Measurements from ENCODE around the gene CENPM. TPM values are rescaled to one million over a fixed set of nuclear protein-coding genes. Genes with fewer than 3 reads are reported as not detected.

Gene CENPM
- total and polyA plus RNA-seq, 5 experiments from 2014 or later, result 2.1 to 7.2 (median 3.2) TPM

DNA sequence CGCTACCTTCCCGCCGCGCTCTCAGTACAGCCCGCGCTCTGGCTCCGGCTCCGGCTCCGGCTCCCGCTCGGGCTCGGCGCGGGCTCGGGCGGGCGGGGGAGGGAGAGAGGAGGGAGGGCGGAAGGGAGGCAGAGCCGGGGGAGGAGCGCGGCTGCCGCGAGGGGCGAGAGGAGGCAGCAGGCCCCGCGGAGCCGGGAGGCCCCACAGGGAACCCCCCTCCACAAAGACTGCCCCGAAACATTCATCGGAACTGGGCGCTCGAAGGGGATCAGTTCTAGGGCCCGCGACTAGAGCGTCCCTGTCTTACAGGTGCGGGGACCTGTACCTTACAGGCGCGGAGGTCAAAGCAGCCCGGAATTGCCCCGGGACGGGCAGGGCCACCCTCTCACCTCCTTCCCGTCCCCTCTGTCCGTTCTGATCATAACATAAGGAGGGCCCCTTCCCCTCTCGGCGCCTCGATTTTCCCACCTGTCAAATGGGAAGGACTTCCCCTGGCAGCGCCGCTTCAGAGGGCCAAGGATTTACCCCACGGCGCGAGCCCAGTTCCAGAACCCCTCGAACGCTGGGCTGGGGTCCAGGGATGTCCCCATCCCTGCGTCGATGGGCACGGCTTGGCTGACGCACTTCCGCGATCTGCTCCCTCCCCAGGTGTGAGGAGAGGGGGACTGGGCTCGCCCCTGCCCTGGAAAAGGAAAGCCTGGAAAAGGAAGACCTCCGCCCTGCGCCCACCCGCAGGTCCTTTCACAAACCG, 31.7 kb downstream of the CENPM start, which contains the start of gene SHISA8:
Gene SHISA8 (minus strand): TSS at position 40 of the 751 bp plus-strand sequence. CDS start 407 bp downstream, outside the sequence.
- POLR2A ChIA-PET, result interaction anchor here (1.1 kb wide), 1 partner anchor 82 kb away, joined by 4 read pairs; the partner anchor contains the start of gene SREBF2
- Mint-ChIP-seq H3K36me3 (no peaks in the 10 kb centered on the region), H3K4me3 (peak within 1 kb of the TSS; percentile 45 to 79 (median 62)), H3K27me3 (peaks cover 21 to 44% (median 27%) of the 10 kb centered on the region in 5 donors), H3K9me3 (no peaks in the 10 kb centered on the region), H3K4me1 (peaks cover 4 to 39% (median 34%) of the 10 kb centered on the region in 4 donors), H3K27ac (peak within 1 kb of the TSS in 3 of 10 donors; percentile 34 to 56 (median 40))
- ATAC-seq (peak; percentile 56 to 67), DNase-seq (peak; percentile 40 to 81 (median 60))

DNA sequence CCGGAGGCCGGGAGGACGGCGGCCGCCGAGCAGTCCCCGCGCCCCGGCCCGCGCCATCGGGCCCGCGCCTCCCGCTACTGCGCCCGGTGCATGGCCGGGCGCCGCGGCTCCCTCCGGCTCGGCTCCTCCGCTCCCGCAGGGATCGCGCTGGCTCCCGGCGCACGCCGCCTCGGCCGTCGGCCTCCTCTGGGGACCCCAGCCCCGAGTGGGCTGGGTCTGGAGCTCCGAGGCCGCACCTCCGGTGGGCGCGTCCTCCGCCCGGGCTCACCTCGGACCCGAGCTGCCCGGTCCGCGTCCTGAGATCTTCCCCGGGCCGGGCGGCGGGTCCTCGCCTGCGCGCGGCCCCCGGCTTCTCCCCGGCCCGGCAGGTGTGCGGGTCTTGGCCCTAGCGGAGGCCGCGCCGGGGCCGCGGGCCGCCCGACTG, 32.3 kb downstream of the CENPM start:
- ATAC-seq (peak; percentile 5 to 13), DNase-seq (no peak)
- Mint-ChIP-seq H3K9me3 (no peaks in the 10 kb centered on the region), H3K27me3 (peaks cover 21 to 44% (median 27%) of the 10 kb centered on the region in 5 donors), H3K4me1 (peaks cover 4 to 37% (median 34%) of the 10 kb centered on the region in 4 donors), H3K4me3 (peak overlapping the region in 1 of 10 donors; percentile 47), H3K36me3 (no peaks in the 10 kb centered on the region), H3K27ac (no peak overlapping the region)
- POLR2A ChIA-PET, result no interaction called here

DNA sequence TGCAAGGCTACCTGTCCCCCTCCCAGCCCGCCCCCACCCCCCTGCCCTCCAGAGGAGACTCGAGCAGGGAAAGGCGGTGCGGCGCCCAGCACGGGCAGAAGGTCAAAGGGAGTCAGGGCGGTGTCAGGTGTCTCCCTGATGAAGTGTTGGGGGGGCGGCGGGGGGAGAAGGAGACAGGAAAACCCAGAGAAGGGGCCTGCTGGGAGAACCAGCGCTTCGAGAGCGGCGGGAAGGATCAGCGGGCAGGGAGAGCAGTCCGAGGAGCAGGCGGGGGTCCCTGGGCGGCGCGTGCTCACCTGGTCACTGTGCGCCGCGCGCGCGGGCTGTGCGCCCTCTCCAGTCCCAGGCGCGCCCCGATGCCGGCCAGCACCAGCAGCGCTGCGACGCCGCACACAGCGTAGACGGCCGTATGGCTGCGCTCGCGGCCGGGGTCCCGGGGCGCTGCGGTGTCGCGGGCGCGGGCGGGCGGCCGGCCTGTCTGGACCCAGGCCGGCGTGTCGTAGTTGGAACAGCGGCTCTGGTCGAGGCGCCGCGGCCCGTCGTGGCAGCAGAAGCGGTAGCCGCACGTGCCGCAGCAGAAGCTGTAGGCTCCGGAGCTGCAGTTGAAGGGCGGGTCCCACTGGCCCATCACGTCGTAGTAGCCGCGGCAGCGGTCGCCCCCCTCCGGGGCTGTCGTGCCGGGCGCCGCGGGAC, 33.0 kb downstream of the CENPM start:
- peak in 1 of 2 donors; percentile 2 for ATAC-seq
- POLR2A ChIA-PET, result interaction anchor here (1.4 kb wide), 1 partner anchor 12 kb away, joined by 8 read pairs; the partner anchor contains the start of gene TNFRSF13C

DNA sequence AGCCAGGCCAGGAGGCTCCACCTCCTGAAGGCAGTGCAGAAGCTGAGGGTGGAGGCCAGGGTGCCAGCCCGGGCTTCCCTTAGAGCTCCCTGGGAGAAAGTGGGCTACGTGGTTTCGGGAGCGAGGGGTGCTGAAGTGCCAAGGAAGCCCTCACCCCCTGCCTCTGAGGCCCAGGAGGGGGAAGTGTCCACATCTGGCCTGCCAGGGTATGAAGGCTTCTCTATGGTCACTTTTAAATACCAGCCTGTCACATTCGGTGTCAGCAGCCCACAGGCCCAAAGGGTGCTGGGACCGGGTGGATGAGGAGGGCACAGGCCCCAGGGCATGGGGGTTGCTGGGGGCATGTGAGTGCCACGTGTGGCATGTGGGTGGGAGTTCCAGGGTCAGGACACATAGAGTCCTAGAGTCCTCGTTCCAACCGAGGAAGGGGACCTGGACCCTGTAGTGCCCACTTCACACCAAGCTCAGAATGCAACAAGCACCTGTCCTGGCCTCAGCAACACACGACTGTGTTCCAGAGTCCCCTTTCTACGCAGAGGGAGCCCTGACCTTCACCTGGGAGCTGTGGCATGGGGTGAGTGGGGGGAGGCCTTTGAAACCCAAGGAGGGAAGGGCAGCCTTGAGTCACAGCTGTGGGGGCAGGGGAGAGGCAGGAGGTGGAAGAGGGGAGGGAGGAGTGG, 33.8 kb downstream of the CENPM start:
- Mint-ChIP-seq H3K4me1 (peaks cover 9 to 43% (median 40%) of the 10 kb centered on the region in 4 donors), H3K9me3 (no peaks in the 10 kb centered on the region), H3K36me3 (no peaks in the 10 kb centered on the region), H3K27ac (peak overlapping the region in 1 of 10 donors; percentile 74), H3K4me3 (peak overlapping the region; percentile 12 to 80 (median 64)), H3K27me3 (peaks cover 21 to 44% (median 30%) of the 10 kb centered on the region in 5 donors)
- POLR2A ChIA-PET, result interaction anchor here (1.3 to 1.4 kb wide), 2 partner anchors 8 to 13 kb away, joined by 4 to 8 read pairs; partner anchors contain the start of gene TNFRSF13C
- no peak for DNase-seq
- ATAC-seq, result no peak

More for the DNA sequence above, 33.0 kb downstream of the CENPM start:
- Mint-ChIP-seq H3K27me3 (peaks cover 21 to 44% (median 30%) of the 10 kb centered on the region in 5 donors), H3K4me1 (peaks cover 6 to 37% (median 35%) of the 10 kb centered on the region in 4 donors), H3K9me3 (no peaks in the 10 kb centered on the region), H3K36me3 (no peaks in the 10 kb centered on the region), H3K4me3 (peak overlapping the region in 4 of 10 donors; percentile 11 to 72 (median 17)), H3K27ac (no peak overlapping the region)
- no peak for DNase-seq

DNA sequence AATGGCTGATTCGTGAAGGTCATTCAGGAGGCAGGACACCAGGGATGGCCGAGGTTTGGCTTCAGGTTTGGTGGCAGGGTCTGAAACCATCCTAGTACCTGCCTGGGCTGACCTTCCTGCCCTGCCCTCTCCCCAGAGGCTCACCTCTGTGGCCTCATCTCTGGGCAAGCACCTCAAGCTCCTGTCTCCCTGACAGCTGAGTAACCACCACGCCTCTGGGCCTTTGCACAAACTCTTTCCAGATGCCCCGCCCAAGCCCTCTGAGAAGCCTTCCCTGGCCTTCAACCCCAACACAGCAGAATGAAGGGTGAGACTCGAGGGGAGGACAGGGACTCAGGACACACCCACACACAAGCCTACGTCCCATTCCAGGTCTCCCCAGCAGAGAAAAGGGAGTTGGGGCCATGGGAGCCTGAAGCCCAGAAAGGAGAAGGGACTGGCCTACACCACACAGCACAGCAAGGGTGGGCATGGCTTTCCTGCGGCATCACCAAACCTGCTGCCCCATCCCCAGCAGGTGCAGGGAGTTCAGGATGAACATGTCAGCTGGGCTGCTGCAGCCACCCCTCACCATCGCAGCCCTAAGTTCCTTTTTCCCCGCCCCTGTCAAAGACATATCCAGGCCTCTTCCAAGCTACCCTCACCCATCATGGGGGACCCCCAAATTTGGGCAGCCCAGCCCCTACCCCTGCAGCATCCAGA, 34.5 kb downstream of the CENPM start:
- H3K4me3 Mint-ChIP-seq, result peak overlapping the region in 9 of 10 donors; percentile 6 to 80 (median 55)
- H3K4me1 Mint-ChIP-seq, result peaks cover 9 to 44% (median 39%) of the 10 kb centered on the region in 4 donors
- no peak for DNase-seq
- peaks cover 0 to 1% (median 0%) of the 10 kb centered on the region in 3 donors for H3K36me3 Mint-ChIP-seq
- H3K27me3 Mint-ChIP-seq, result peaks cover 21 to 43% (median 30%) of the 10 kb centered on the region in 5 donors
- no peaks in the 10 kb centered on the region for H3K9me3 Mint-ChIP-seq
- peak overlapping the region in 1 of 10 donors; percentile 19 for H3K27ac Mint-ChIP-seq
- ATAC-seq, result no peak
- POLR2A ChIA-PET, result interaction anchor here (1.2 to 2.8 kb wide), 4 partner anchors 8 to 50 kb away, joined by 3 to 11 read pairs (median 6); partner anchors contain the start of gene TNFRSF13C

DNA sequence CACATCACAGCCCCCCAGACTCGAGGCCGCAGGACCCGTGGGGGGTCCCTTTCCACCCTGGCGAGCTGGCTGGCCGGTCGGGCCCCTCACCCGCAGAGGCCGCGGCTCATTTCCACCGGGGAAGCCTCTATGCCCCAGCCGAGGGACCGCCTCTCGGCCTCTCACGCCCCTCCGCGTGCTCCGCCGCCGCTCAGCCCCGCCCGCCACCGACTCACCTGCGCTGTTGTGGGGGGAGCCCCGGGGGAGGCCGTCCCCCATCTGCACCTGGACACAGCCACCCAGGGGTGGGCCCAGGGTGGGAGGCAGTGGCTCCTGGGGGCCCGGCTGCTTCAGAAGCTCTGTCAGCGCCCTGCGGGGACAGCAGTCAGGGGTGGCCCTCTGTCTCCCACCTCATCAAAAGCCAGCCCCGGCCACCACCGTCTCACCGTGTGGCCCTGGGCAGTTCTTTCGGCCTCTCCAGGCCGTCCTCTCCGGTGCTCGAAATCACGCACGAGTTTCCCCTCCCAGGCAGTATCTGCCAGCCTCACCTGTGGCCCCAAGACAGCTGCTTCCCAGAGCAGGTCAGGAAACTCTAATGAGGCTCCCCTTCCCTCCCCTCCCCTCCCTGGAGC, 35.8 kb downstream of the CENPM start:
- peak; percentile 24 to 38 for ATAC-seq
- peaks cover 0 to 6% (median 0%) of the 10 kb centered on the region in 3 donors for H3K36me3 Mint-ChIP-seq
- peak overlapping the region in 2 of 10 donors; percentile 25 to 61 for H3K27ac Mint-ChIP-seq

DNA sequence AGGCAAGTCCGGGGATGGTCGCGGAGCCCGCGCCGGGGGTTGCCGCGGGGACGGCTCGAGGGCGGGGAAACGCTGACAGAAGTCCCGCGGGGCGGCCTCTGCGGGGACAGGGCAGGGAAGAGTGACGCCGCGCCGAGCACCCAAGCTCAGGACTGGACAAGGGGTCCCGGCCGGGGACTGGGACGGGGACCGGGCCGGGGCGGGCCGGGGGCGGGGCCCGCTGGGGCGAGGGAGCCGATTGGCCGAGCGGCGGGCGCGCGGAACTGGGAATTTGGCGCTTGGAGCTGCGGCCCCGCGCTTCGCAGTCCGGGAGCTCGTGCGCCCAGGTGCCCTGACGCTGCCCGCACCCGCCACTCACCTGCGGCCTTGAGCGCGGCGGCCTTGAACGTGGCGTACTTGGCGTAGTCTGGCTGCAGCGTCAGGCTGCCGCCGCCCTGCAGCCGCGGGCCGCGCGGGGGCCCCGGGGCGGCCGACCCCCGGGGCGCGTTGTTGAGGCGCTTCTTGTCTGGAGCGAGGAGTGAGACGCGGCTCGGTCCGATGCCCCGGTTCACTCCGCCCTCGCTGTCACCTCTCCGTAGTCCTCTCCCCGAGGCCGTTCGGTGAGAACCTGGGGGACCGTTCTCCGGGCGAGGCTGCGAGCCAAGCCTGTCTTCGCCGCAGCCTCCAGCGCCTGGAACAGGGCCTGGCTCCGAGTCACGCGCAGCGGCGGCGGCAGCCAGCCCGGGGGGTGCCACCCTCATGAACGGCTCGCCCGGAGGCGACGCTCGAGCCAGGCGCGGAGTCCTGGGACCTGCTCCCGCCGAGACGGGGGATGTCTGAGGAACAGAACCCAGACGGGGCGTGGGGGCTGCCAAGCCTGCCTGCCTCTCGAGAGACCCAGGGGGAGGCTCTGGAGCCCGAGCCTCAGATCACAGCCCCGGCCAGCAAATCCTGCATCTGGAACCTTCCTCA, 36.6 kb downstream of the CENPM start:
- POLR2A ChIA-PET, result interaction anchor here (1.0 to 2.8 kb wide), 3 partner anchors 9 to 36 kb away, joined by 3 to 11 read pairs (median 5); partner anchors contain the start of gene TNFRSF13C
- peak; percentile 50 to 56 for ATAC-seq
- H3K9me3 Mint-ChIP-seq, result no peaks in the 10 kb centered on the region
- DNase-seq, result peak in 6 of 10 donors; percentile 14 to 44 (median 34)
- H3K27ac Mint-ChIP-seq, result no peak overlapping the region
- H3K4me3 Mint-ChIP-seq, result peak overlapping the region in 9 of 10 donors; percentile 50 to 81 (median 70)
- H3K36me3 Mint-ChIP-seq, result peaks cover 0 to 6% (median 0%) of the 10 kb centered on the region in 3 donors
- peaks cover 16 to 32% (median 23%) of the 10 kb centered on the region in 5 donors for H3K27me3 Mint-ChIP-seq
- peaks cover 12 to 34% (median 34%) of the 10 kb centered on the region in 4 donors for H3K4me1 Mint-ChIP-seq

More for the DNA sequence above, 35.8 kb downstream of the CENPM start:
- Mint-ChIP-seq H3K9me3 (no peaks in the 10 kb centered on the region), H3K27me3 (peaks cover 18 to 36% (median 27%) of the 10 kb centered on the region in 5 donors), H3K4me3 (peak overlapping the region; percentile 55 to 79 (median 72)), H3K4me1 (peaks cover 9 to 42% (median 37%) of the 10 kb centered on the region in 4 donors)
- peak in 1 of 10 donors; percentile 27 for DNase-seq
- POLR2A ChIA-PET, result interaction anchor here (0.5 to 2.8 kb wide), 5 partner anchors 9 to 58 kb away, joined by 3 to 11 read pairs (median 3); partner anchors contain the start of gene TNFRSF13C

DNA sequence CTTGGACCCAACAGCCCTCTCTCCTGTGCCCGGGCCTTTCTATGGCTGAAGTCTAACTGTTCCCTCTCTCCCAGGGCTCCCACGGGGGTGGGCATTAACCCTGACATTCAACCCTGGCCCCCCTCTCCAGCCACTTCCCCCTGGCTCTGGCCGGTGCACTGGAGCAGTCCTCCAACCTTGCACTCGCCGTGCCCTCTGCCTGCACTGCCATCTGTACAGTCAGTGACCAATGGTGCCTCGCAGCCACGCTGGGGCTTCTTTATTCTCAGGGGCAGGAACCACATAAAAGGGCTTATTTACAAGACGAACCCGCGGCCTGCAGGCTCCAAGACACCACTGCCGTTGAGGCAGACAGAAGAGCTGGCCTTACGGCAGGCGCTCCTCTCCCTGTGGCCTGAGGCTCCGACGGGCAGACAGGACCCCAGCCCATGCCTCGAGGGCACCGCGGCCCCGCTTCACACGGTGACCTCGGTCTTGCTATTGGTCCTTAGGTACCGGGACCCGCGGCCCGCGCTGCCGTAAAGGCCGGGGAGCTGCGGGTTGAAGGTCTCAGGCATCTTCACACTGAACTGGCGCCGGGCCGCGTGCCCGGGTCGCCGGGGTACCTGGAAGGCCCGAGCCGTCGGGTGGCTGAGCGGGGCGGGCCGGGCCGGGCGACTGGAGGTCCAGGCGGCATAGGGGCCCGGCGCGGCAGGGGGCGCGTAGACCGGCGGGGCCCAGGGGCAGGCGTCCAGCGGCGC, 37.5 kb downstream of the CENPM start:
- Mint-ChIP-seq H3K4me1 (peaks cover 12 to 34% (median 33%) of the 10 kb centered on the region in 4 donors), H3K27ac (peak overlapping the region in 2 of 10 donors; percentile 25 to 77), H3K36me3 (peaks cover 0 to 6% (median 0%) of the 10 kb centered on the region in 3 donors), H3K4me3 (peak overlapping the region in 9 of 10 donors; percentile 28 to 82 (median 64)), H3K9me3 (no peaks in the 10 kb centered on the region), H3K27me3 (peaks cover 16 to 32% (median 23%) of the 10 kb centered on the region in 5 donors)
- POLR2A ChIA-PET, result interaction anchor here (2.8 kb wide), 1 partner anchor 17 kb away, joined by 11 read pairs; the partner anchor contains the start of gene TNFRSF13C
- DNase-seq, result no peak
- no peak for ATAC-seq

Measured in naive thymus-derived CD8-positive, alpha-beta T cell (primary cell).